HG03575 (cell line): ENCODE measurements around the gene ZNF296.

Experiments used
- ATAC-seq: cut with Tn5 transposase; IDR thresholded peaks from one replicate; pipeline ENCODE4 v1.9.1; 2021; ENCODE audit not compliant: unreplicated experiment, insufficient number of reproducible peaks, low FRiP score; ENCODE audit errors: extremely low read depth

Gene ZNF296

DNA sequence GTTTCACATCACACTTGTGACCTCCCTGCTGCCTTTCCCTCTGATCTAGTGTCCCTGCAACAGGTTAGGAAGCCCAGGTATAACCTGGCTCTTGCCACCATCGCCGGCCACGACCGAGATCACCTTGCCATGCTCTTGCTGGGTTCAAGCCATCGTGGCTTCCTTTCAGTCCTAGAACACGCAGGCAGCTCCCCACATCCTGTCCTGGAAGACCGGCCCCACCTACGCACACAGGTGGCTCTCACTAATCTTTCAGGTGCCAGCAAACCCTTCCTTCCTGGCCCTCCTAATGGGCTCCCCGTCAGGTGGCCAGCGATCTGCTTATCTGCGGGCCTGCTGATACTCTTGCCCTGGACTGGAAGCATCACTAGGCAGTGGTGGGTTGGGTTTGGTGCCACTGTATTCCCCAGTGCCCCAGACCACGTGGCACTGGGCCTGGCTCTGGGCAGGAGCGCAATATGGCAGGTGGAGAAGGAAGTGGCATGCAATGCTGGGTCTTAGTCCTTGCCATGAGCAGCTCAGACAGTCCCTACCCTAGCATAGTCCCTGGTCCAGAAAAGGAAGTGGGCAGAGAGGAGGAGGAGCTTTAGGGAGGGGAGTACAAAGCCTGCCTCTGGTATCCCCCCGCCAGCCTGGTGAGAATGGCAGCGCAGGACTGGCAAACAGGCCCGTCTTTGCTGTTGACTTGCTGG, 28.5 kb upstream of the ZNF296 start:
- ATAC-seq, result no peak

DNA sequence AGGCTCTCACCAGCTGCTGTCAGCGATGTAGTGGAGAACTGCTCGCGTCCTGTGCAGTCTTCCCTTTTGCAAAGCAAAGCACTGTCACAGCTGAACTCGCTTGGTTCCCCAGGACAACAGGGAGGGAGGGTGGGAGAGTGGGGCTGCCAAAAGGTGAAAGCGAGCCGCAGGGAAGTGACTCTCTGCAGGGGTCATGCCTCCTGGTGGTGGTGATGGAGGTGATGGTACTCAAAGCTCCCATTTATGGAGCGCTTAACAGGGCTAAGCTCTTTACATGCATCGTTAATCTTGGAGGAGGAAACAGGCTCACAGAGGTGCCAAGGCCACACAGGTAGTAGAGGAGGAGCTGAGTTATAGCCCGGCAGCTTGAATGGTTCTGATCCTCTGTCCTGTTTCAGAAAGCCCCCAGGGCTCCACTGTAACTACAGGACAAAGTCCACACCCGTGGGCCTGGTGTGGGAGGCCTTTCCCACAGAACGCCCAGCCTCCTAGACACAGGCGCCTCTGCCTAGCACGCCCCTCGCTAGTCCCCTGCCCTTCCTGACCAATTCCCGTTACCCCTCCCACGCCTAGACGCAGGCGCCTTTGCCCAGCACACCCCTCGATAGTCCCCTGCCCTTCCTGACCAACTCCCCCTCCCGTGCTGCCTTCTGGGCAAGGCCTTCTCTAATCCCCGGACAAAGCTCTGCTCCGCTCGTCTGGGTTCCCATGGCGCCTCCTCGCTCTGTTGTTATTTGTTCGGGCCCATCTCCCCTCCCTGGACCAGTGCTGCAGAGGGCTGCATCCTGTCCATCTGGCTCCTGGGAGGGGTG, 27.4 kb upstream of the ZNF296 start:
- no peak for ATAC-seq

DNA sequence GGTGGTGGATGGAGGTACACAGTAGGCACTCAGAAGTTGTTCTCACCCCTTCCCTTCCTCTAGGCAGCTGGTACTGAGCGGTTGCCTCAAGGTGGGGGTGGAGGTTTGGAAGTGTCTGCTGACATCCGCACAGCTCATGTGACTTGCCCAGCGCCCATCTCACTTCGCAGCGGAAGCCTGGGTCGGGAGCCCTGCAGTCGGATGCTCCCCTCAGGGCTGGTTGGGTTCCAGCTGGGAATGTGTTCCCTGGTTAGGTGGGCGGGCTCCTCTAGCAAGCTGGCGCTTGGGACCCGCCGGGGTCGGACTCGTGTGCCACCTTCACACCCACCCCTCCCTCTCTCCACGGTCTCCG, 26.9 kb upstream of the ZNF296 start:
- ATAC-seq, result no peak

DNA sequence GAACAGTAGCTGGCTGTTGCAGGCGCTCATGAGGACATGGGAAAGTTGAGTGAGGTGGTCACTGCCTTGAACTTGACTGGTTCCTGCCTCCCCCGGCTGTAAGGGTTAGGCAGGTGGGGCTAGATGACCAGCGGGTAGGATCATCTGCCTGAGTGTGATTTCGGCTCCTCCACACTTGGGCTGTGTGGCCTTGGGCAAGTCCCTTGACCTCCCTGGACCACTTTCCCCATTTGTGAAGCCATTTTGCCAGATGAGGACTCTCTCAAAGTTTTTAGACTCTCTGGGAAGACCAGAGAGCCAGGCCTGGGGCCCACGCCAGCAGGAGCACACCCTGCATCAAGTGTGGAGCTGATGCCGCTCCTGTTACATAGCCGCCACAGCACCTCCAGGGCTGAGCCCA, 26.2 kb upstream of the ZNF296 start:
- ATAC-seq, result no peak

DNA sequence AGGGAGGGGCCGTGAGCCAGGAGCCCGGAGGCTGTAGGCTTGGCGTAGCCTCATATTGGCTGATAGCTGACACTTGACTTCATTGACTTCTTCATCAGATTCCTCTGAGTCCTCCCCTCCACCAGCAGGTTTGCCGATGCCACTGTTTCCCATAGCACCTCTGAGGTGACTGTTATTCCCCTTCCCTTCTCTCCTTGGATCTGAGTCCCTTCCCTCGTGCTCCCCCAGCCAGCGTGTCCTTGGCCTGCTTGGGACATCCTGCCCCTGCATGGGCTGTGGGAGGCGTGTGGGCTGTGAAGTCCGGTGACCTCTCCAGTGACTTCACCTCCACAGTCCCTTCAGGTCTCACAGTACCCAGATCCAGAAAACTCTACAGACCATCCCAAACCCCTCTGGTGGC, 25.5 kb upstream of the ZNF296 start:
- ATAC-seq, result no peak

DNA sequence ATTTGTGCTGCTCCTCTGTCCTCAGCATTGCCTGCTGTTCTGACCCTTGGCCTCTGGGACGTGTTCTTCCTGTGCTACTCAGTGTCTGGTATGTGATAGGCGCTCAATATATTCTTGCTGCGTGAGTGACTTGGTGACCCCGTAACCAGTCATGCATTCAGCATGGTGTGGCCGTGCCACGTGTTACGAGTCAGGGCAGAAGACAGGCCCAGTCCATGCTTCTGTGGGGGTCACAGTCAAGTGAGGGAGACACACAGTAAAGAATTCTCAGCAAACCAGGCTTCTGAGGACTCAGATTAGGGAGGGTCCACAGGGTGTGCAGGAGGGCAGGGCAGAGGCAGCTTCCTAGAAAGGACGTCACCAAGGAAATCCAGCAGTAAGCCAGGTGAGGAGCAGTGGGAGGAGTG, 24.6 kb upstream of the ZNF296 start:
- ATAC-seq, result no peak

DNA sequence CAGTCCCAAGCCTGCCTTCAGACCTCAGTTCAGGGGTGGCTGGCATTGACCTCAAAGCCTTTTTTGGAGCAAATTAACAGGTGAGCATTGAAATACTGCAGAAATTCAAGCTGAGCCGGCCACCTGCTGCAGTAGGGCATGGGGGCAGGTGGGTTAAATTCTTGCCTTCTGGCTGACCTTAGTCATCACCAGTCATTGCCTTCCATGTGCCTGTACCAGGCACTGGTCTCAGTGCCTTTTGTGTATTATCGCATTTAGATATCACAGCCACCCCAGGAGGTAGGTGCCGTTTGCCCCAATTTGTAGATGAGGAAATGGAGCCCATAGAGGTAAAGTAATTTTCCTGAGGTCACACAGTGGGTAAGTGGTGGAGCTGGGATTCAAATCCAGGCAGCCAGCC, 23.9 kb upstream of the ZNF296 start:
- no peak for ATAC-seq

DNA sequence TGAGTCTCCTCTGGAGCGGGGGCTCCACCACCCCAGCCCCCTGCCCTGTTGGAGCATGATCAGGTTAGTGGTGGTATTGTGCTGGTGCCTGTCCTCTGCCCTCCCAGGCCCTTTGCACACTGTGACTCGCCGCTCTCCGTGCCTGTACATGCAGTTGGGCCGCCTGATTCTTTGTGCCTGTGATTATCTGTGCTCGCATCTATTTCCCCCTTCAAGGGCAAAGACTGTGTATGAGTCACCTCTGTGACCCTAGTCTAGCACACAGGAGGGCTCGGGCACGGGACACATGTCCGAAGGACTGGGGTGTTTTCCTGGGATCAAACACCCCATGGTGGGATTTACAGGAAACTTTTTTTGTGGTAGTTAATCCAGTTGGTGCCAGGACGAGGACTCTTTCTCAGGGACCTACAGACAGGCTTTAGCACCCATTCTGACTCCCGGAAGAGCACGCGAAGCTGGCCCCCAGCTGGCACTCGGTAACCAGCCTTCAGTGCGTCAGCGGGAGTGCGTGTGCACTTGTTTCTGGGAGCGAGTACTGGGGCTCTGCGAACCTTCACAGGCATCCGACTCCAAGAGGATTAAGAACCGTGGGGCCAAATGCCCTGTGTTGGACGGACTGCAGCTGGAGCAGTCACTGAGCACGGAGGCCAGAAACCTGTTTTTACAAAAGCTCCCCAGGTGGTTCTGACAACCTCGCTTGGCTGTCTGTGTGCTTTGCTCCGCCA, 23.4 kb upstream of the ZNF296 start:
- no peak for ATAC-seq

DNA sequence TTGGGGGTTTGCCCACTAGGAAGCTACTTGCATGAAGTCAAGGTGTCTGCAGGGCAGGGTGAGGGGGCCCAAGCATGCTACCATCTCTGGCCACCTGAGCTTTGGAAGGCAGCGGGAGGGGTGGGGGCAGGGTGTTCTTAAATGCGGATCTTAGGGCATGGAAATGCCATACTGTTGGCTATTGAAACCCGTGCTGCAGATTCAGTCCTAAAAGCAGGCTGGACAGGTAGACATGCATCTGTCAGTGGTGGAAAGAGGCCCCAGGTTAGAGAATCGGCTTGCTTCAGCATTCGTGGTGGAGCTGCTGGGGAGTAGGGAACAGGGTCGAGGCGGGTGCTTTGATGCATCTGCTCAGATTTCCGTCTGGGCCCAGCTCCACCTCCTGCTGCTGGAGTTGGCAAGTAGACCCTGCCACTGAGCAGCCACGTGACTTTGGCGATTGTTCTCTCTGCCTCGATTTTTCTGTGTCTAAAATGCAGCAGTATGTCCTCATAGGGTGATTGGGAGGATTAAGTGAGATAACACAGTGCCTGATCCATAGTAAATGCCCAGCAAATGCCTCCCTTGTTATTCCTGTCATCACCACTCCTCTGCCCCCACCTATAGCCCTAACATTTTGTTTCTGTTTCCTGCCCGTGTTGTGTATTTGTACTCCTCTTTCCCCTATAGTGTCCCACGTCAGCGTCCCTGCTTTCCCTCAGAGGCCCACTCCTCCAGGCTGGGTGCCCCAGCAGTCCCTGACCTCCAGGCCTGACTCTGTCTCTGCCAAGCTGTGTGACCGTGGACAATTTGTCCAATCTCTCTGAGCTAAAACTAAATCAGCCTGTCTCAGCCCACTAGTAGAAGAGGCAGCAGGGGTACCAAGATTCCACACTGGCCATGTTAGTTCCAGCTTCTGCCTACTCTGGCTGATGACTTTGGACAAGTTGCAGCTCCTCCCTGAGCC, 22.5 kb upstream of the ZNF296 start:
- no peak for ATAC-seq

DNA sequence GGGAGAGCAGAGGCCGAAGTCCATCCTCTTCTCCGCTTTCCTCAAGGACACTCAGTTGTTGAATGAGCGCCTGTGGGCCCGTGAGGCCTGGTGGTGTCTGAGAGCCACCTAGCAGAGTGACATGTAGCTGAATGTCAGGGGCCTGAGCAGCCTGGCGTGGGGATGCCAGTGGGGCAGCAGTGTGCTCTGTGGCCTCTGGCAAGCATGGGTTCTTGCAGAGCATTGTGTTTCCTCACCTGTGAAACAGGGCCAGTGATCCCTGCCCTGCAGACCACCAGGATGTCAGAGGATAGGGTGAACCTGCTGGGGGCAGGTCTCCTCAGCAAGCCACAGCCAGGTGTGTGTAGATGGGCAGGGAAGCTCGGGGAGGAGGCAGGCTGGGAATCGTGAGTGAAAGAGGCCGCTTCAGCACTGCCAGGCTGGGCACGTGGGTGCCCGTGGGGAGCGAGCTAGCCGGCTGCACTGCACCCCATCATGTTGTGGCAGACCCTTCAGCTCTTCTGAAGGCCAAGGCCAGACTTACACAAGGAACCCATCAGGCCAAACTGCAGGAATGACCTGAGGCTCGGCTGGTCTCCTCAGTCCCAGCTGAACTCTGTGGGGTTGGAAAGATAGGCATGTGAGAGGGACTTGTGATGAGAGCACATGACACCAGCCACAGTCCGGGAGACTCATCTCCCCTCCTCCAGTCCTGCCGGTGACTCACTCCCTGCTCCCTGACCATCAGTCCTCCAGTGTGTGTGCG, 21.7 kb upstream of the ZNF296 start:
- ATAC-seq, result no peak

DNA sequence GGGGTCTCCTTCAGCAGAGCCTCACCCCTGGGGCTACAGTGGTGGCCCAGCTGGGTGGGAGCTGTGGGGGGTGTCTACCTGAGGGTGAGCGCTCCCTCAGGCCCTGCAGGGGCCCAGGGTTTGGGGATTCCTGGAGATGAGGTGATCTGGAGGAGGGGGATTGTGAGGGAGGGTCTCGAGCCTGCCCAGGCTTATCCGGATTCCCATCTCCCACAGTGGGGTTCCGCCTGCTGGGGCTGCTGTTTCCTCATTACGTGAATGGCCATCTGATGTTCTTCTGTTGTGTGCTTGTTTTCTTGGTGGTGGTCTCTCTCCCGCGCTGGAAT, 21.1 kb upstream of the ZNF296 start:
- no peak for ATAC-seq

DNA sequence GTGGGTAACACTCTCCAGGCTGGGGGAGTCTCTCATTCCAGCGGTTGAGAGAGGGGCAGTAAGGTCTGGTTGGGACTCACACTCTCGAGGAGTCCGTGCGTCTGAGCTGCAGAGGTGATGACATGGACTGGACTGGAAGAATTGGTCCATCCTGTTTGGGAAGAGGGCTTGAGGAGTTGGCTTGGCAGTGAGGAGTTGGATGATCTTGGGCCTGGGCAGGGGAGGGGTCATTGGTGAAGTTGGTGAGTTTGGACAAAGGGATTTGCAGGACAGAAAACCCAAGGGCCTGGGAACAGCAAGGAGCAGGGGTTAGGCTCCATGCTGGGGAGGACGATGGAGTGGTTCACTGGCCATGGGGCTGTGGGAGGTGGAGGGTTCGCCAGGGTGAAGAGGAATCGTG, 20.4 kb upstream of the ZNF296 start:
- ATAC-seq, result no peak

DNA sequence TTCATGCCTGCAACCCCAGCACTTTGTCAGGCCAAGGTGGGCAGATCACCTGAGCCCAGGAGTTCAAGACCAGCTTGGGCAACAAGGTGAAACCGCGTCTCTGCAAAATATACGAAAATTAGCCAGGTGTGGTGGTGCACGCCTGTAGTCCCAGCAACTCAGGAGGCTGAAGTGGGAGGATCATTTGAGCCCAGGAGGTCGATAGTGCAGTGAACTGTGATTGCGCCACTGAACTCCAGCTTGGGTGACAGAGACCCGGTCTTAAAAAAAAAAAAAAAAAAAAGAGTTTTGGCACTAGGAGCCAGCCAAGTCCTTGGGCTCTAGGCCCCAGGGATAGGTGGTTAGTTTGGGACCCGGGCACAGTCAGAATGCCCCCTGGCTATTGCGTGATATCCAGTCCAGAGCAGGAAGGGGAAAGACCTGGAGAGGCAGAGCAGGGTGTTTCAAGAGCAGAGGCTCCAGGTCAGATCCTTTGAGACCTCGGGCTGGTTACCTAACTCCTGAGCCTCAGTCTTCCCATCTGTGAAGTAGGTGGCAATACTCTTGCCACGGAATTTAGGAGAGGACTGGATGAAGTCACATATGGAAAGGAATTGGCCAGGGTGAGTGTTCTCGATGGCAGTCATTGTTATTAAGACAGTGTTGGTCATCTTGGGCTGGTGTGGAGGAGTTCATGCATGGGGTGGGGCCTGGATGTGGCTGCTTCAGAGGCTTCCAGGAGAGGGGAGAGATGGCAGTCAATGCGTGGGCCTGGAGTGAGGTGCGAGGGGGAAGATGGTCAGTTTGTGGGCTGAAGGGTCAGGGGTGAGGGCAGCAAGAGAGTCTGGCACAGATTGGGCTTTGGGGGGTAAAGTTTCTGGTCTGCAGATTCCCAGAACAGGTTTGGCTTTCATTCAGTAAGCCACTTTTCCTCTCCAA, 19.5 kb upstream of the ZNF296 start:
- no peak for ATAC-seq

DNA sequence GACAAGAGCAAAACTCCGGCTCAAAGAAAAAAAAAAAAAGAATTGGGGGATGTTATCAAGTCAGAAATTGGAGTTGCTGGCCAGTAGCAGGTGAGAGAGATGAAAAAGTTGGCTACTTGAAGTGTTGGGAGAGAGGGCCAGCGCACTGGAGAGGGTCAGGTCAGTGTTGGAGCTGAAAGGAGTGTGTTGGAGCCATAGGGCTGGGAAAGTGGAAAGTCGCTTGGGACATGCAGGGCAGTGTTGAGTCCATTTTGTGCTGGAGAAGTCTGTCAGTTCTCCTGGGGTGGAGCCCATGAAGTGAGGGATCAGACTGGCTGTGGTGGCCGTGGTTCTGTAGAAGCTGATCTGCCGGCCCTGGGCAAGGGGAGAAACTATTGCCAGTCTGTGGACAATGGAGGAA, 18.4 kb upstream of the ZNF296 start:
- ATAC-seq, result no peak

DNA sequence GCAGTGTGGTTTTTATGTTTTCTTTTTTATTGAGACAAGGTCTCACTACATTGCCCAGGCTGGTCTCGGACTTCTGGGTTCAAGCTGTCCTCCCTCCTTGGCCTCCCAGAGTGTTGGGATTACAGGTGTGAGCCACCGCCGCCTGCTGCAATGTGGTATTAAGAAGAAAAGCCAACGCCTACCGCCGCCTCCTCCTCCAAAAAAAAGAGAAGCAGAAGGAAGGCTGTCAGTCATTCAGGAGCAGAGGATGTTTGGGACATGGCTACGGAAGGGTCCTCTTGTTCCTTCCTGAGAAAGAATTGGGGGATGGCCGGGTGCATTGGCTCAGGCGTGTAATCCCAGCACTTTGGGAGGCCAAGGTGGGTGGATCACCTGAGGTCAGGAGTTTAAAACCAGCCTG, 17.9 kb upstream of the ZNF296 start:
- no peak for ATAC-seq

DNA sequence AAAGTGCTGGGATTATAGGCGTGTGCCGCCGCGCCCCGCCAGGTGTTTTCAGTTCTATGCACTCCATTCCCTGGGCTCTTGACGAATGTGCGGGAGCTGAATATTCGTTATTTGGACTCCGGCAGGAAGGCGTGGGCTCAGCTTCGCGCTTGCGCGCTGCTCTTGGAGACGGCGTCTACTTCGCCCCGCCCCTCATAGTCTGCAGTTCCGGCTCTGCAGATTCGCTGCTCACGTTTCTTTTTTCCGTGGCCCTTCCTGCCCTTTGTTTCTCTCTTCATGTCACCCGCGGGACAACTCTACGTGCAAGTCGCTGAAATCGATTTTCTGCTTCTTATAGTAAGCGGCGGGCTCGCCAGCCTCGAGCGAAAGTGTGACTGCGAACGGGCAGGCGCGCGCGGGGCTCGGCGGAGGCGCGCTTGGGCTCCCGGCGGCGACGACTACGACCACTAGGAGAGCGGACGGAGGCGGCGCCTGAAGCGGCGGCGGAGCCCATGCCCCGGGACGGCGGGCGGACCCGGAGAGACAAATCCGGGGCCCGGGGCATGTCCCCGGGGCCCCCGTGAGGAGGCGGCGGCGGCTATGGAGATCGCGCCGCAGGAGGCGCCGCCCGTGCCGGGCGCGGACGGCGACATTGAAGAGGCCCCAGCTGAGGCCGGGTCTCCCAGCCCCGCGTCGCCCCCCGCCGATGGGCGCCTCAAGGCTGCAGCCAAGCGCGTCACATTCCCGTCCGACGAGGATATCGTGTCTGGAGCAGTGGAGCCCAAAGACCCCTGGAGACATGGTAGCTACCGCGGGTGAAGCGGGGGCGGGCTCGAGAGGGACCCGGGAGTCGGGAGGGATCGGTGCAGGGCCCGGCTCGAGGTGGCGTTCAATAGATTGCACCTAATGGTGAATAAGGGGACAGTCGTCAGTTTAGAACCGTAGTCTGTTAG, 16.7 kb upstream of the ZNF296 start, which contains the start of gene PPP1R37:
Gene PPP1R37, plus strand, starts transcription at position 433 of the 932 bp plus-strand sequence. Its CDS starts 147 bp downstream, at position 580.
- ATAC-seq, result no peak
